ENCODE measurements around the gene MGAT4B.
A peak's percentile ranks its signal among the peaks of the same experiment; 100 is the strongest.

The MGAT4B gene

GRCh38 chr5:179816796-179817469 lies 10.3 kb upstream of the MGAT4B start:
- H3K4me3 ChIP-seq (ENCODE audit: low read depth, low read length) = peak overlapping the region; percentile 31
- no peak for TF ChIP-seq CTCF (IDR thresholded peaks at IDR 0.05; ENCODE audit: low read depth, low read length)
- in situ Hi-C loops (cut with HindIII; ENCODE audit: low sequenced_read_pairs) = no loop called here
- no peak for DNase-seq (ENCODE audit: low read depth, low spot score)

GRCh38 chr5:179816401-179816795 lies 9.7 kb upstream of the MGAT4B start:
- no peak for TF ChIP-seq CTCF (IDR thresholded peaks at IDR 0.05; ENCODE audit: low read depth, low read length)
- no peak for DNase-seq (ENCODE audit: low read depth, low spot score)
- in situ Hi-C loops (cut with HindIII; ENCODE audit: low sequenced_read_pairs) = no loop called here
- H3K4me3 ChIP-seq (ENCODE audit: low read depth, low read length) = peak overlapping the region; percentile 31

GRCh38 chr5:179815491-179816249 lies 9.0 kb upstream of the MGAT4B start:
- in situ Hi-C loops (cut with HindIII; ENCODE audit: low sequenced_read_pairs) = no loop called here

GRCh38 chr5:179814090-179814489 lies 7.4 kb upstream of the MGAT4B start:
- no peak for DNase-seq (ENCODE audit: low read depth, low spot score)
- in situ Hi-C loops (cut with HindIII; ENCODE audit: low sequenced_read_pairs) = no loop called here
- TF ChIP-seq CTCF (IDR thresholded peaks at IDR 0.05; ENCODE audit: low read depth, low read length) = no peak
- no peak overlapping the region for H3K4me3 ChIP-seq (ENCODE audit: low read depth, low read length)

More at GRCh38 chr5:179815491-179816249, 9.0 kb upstream of the MGAT4B start:
- no peak overlapping the region for H3K4me3 ChIP-seq (ENCODE audit: low read depth, low read length)
- no peak for TF ChIP-seq CTCF (IDR thresholded peaks at IDR 0.05; ENCODE audit: low read depth, low read length)
- no peak for DNase-seq (ENCODE audit: low read depth, low spot score)

GRCh38 chr5:179812997-179813607 lies 6.4 kb upstream of the MGAT4B start:
- in situ Hi-C loops (cut with HindIII; ENCODE audit: low sequenced_read_pairs) = no loop called here
- DNase-seq (ENCODE audit: low read depth, low spot score) = no peak
- H3K4me3 ChIP-seq (ENCODE audit: low read depth, low read length) = no peak overlapping the region
- no peak for TF ChIP-seq CTCF (IDR thresholded peaks at IDR 0.05; ENCODE audit: low read depth, low read length)

GRCh38 chr5:179812135-179812825 lies 5.6 kb upstream of the MGAT4B start:
- DNase-seq (ENCODE audit: low read depth, low spot score) = no peak
- H3K4me3 ChIP-seq (ENCODE audit: low read depth, low read length) = no peak overlapping the region
- no peak for TF ChIP-seq CTCF (IDR thresholded peaks at IDR 0.05; ENCODE audit: low read depth, low read length)
- in situ Hi-C loops (cut with HindIII; ENCODE audit: low sequenced_read_pairs) = no loop called here
